ENCODE data around the gene KNTC1.

- TF ChIP-seq POLR2AphosphoS5 (IDR thresholded peaks at IDR 0.05; ENCODE audit: low read depth, low read length) (no peak), POLR2A (IDR thresholded peaks at IDR 0.05; ENCODE audit: low read depth, low read length) (no peak), PAX5 (IDR thresholded peaks at IDR 0.05; ENCODE audit: insufficient read depth, low read length, severe bottlenecking) (no peak), TAF1 (IDR thresholded peaks at IDR 0.05; ENCODE audit: low read depth, low read length) (no peak)
Measured at GRCh38 chr12:122661938-122662337, 134.9 kb downstream of the KNTC1 start.

Measured in GM12891 (cell line).